K562 (cell line): Measurements from ENCODE around the gene FOXO3. TPM values are rescaled to one million over a fixed set of nuclear protein-coding genes. Genes with fewer than 3 reads are reported as not detected.

Experiments
- ARID2 ChIP-seq: fragments of 450-650 bp; IDR thresholded peaks from 2 replicates; pipeline ENCODE4 v1.6.1; 2017; ENCODE audit warnings: antibody characterized with exemption, mild to moderate bottlenecking
- ATF7 ChIP-seq: fragments of 450-650 bp; IDR thresholded peaks from 2 replicates; pipeline ENCODE4 v1.7.1; 2014; ENCODE audit warnings: mild to moderate bottlenecking, moderate library complexity
- BCL6 ChIP-seq: fragments of 250-450 bp; sonication (Bioruptor Pico); IDR thresholded peaks from 2 replicates; pipeline ENCODE4 v1.4.0; 2020
- CBFA2T2 ChIP-seq: fragments of 450-650 bp; conservative IDR thresholded peaks from 2 replicates; pipeline ENCODE4 v1.6.1; 2017; ENCODE audit warnings: mild to moderate bottlenecking
- CC2D1A ChIP-seq: fragments of 450-650 bp; IDR thresholded peaks from 2 replicates; pipeline ENCODE4 v1.6.1; 2017; ENCODE audit warnings: mild to moderate bottlenecking
- EP400 ChIP-seq: fragments of 450-650 bp; IDR thresholded peaks from 2 replicates; pipeline ENCODE4 v1.6.1; 2017; ENCODE audit warnings: antibody characterized with exemption, mild to moderate bottlenecking, moderate library complexity
- FOXJ2 ChIP-seq: fragments of 200-800 bp; sonication (Bioruptor generic); IDR thresholded peaks from 2 replicates; pipeline ENCODE4 v1.6.1; 2016; ENCODE audit warnings: missing genetic modification characterization, missing compliant biosample characterization
- MAZ ChIP-seq, 2 experiments: fragments of 450-650 bp in 1 of 2; sonication (generic) in 1 of 2; formaldehyde crosslinking; IDR thresholded peaks in 1 of 2; conservative IDR thresholded peaks in 1 of 2; 2 replicates each; pipeline versions ENCODE4 v1.4.0 to v1.5.0; 2020; ENCODE audit warnings: mild to moderate bottlenecking in 1 of 2, missing genetic modification reagents in 1 of 2
- MLLT1 ChIP-seq, 2 experiments: fragments of 450-650 bp; IDR thresholded peaks; 2 replicates each; pipeline ENCODE4 v1.6.1; 2016
- MTA2 ChIP-seq: fragments of 450-650 bp; IDR thresholded peaks from 2 replicates; pipeline ENCODE4 v1.6.1; 2016; ENCODE audit warnings: low read depth
- NBN ChIP-seq: fragments of 450-650 bp; IDR thresholded peaks from 2 replicates; pipeline ENCODE4 v1.6.1; 2016; ENCODE audit warnings: low read depth, mild to moderate bottlenecking
- NCOR1 ChIP-seq: fragments of 450-650 bp; IDR thresholded peaks from 2 replicates; pipeline ENCODE4 v1.6.1; 2016; ENCODE audit warnings: mild to moderate bottlenecking, moderate library complexity
- NFXL1 ChIP-seq: fragments of 450-650 bp; formaldehyde crosslinking; IDR thresholded peaks from 2 replicates; pipeline ENCODE4 v1.4.0; 2021; ENCODE audit warnings: mild to moderate bottlenecking
- PHF20 ChIP-seq: fragments of 450-650 bp; IDR thresholded peaks from 2 replicates; pipeline ENCODE4 v1.6.1; 2018; ENCODE audit not compliant: partially characterized antibody
- POLR2A ChIP-seq: fragments of 450-650 bp; conservative IDR thresholded peaks from 2 replicates; pipeline ENCODE4 v1.6.1; 2016
- PTBP1 ChIP-seq: fragments of 200-400 bp; formaldehyde crosslinking; IDR thresholded peaks from 2 replicates; pipeline ENCODE4 v1.6.1; 2017; ENCODE audit warnings: low read depth, low read length
- PURB ChIP-seq: sonication (generic); formaldehyde crosslinking; IDR thresholded peaks from 2 replicates; pipeline ENCODE4 v1.9.0; 2021; ENCODE audit warnings: low read depth, mild to moderate bottlenecking, missing genetic modification reagents
- RBBP5 ChIP-seq: fragments of 200-600 bp; sonication (generic); IDR thresholded peaks from 2 replicates; pipeline ENCODE4 v1.6.1; 2012; ENCODE audit warnings: borderline replicate concordance, mild to moderate bottlenecking, low read length, control low read depth, inconsistent platforms; ENCODE audit not compliant: insufficient read depth, poor library complexity, severe bottlenecking
- RFX5 ChIP-seq: IDR thresholded peaks from 2 replicates; pipeline ENCODE4 v1.6.1; 2011; ENCODE audit warnings: low read depth, mild to moderate bottlenecking, improper control_type of control experiment, low read length
- SMAD4 ChIP-seq: fragments of 250-450 bp; sonication (Bioruptor Pico); conservative IDR thresholded peaks from 2 replicates; pipeline ENCODE4 v1.8.0; 2021; ENCODE audit warnings: inconsistent platforms, mild to moderate bottlenecking, moderate library complexity
- SRSF1 ChIP-seq: fragments of 200-400 bp; formaldehyde crosslinking; IDR thresholded peaks from 2 replicates; pipeline ENCODE4 v1.6.1; 2017; ENCODE audit warnings: mild to moderate bottlenecking, low read depth, low read length, moderate library complexity
- ZEB2 ChIP-seq: fragments of 450-650 bp; IDR thresholded peaks from 2 replicates; pipeline ENCODE4 v1.6.1; 2016
- ZFX ChIP-seq: sonication (generic); formaldehyde crosslinking; IDR thresholded peaks from 2 replicates; pipeline ENCODE4 v1.8.0; 2022; ENCODE audit warnings: mild to moderate bottlenecking, missing genetic modification reagents, moderate library complexity
- ZKSCAN8 ChIP-seq: fragments of 200-800 bp; sonication (Bioruptor generic); IDR thresholded peaks from 2 replicates; pipeline ENCODE4 v1.6.1; 2016; ENCODE audit warnings: missing genetic modification characterization, missing compliant biosample characterization
- polyA plus RNA-seq, 8 experiments: library from polyadenylated mRNA; depleted of rRNA in 4 of 8; stranded (reverse) in 5 of 8; unstranded in 3 of 8; fragments of >200 nt; fragmentation: Nextera tagmentation in 2 of 8; fragmentation: Illumina TruSeq in 1 of 8; extraction: Ambion mirVana in 2 of 8; extraction: Trizol in 1 of 8; gene quantifications; 2 replicates each; pipeline versions ENCODE4 v1.2.1 to v1.2.3, GENCODE V29; 2011 to 2014; ENCODE audit warnings: inconsistent platforms in 1 of 8, missing spikeins in 1 of 8
- total RNA-seq, 7 experiments: library from RNA; depleted of rRNA in 6 of 7; stranded (reverse); fragments of >200 nt in 6 of 7; fragmentation: Illumina TruSeq in 2 of 7; extraction: Trizol in 2 of 7; gene quantifications; 2 replicates each; pipeline versions ENCODE4 v1.2.1 to v1.2.3, GENCODE V29; 2011 to 2021; ENCODE audit warnings: low replicate concordance in 1 of 7
- TF ChIP-seq, protein P1 (sequence below), 2 experiments: fragments of 200-800 bp in 1 of 2; sonication (Bioruptor generic) in 1 of 2; sonication (generic) in 1 of 2; formaldehyde crosslinking in 1 of 2; IDR thresholded peaks in 1 of 2; conservative IDR thresholded peaks in 1 of 2; 2 replicates each; pipeline versions ENCODE4 v1.5.0 to v1.6.1; 2016 to 2020; ENCODE audit warnings: missing compliant biosample characterization in 1 of 2, missing genetic modification characterization in 1 of 2, missing genetic modification reagents in 1 of 2
- TF ChIP-seq, protein P2 (sequence below), 2 experiments: IDR thresholded peaks in 1 of 2; conservative IDR thresholded peaks in 1 of 2; 2 replicates each; pipeline ENCODE4 v1.6.1; 2016; ENCODE audit warnings: low read depth in 2 of 2, mild to moderate bottlenecking in 1 of 2, missing compliant biosample characterization in 1 of 2, missing genetic modification characterization in 1 of 2, moderate library complexity in 1 of 2

The FOXO3 gene
- total and polyA plus RNA-seq, 9 of the 15 experiments (the other 6 are each of a cell fraction or from before 2014, with no cell fraction given), result 3.0 to 14.6 (median 6.0) TPM

DNA sequence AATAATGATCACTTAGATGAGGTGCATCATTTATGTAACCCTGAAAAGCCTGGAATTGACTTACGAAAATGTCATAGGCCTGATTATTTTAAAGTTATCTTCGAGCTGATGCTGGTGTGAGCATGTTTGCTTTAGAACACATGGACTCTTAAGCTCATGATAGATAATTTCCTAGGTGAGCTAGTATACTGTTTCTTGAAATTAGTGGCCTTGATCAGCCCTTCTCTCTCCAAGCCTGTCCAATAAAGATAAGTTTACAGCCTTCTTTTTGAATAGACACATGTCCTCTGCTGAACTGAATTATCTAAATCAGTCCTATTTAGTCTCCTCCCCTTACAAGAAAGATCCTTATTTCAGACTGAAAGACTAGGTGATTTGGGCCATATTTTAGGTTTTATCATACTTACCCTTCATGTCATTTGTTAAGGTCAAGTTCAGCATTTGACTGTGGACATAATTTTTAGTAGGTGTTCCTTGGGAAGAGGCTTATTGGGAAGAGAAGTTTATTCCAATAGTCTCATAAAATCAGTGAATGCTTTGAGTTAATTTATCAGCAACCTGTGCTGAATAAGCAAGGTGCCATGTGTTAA, 15.3 kb downstream of the FOXO3 start (continued):
- no peak for TF ChIP-seq MLLT1 (IDR thresholded peaks at IDR 0.05)
- TF ChIP-seq MTA2, result peak; percentile 81
- 0 out of 2 replicates have a peak, but pooled peaks have one; percentile 75 for TF ChIP-seq ZEB2
- no peak for TF ChIP-seq RFX5
- peak; percentile 32; the same call in 1 of the 2 replicates for TF ChIP-seq NBN
- TF ChIP-seq CC2D1A, result peak; percentile 37; the same call in 1 of the 2 replicates
- TF ChIP-seq NFXL1 (CRISPR knock-in tag), result no peak
- peak; percentile 8 for TF ChIP-seq RBBP5
- TF ChIP-seq PURB (CRISPR knock-in tag), result no peak
- TF ChIP-seq SRSF1, result no peak
- TF ChIP-seq PTBP1, result no peak
- no peak for TF ChIP-seq ARID2
- TF ChIP-seq ZFX, result peak; percentile 58
- peak; percentile 17 for TF ChIP-seq PHF20
- peak; percentile 68; the same call in 1 of the 2 replicates for TF ChIP-seq FOXJ2 (tag)
- peak; percentile 90 for TF ChIP-seq NCOR1
- TF ChIP-seq, protein P1, sequence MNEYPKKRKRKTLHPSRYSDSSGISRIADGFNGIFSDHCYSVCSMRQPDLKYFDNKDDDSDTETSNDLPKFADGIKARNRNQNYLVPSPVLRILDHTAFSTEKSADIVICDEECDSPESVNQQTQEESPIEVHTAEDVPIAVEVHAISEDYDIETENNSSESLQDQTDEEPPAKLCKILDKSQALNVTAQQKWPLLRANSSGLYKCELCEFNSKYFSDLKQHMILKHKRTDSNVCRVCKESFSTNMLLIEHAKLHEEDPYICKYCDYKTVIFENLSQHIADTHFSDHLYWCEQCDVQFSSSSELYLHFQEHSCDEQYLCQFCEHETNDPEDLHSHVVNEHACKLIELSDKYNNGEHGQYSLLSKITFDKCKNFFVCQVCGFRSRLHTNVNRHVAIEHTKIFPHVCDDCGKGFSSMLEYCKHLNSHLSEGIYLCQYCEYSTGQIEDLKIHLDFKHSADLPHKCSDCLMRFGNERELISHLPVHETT (CRISPR knock-in tag; conservative IDR thresholded peaks at IDR 0.05 in 1 of 2, IDR thresholded peaks at IDR 0.05 in 1 of 2), result no peak
- no peak for TF ChIP-seq EP400
- 0 out of 2 replicates have a peak, but pooled peaks have one; percentile 53 for TF ChIP-seq ZKSCAN8 (CRISPR knock-in tag)
- TF ChIP-seq MAZ (CRISPR knock-in tag; conservative IDR thresholded peaks at IDR 0.05 in 1 of 2, IDR thresholded peaks at IDR 0.05 in 1 of 2), result no peak
- peak; percentile 53 for TF ChIP-seq ATF7
- no peak for TF ChIP-seq POLR2A
- peak; percentile 91 for TF ChIP-seq CBFA2T2
- TF ChIP-seq, protein P2, sequence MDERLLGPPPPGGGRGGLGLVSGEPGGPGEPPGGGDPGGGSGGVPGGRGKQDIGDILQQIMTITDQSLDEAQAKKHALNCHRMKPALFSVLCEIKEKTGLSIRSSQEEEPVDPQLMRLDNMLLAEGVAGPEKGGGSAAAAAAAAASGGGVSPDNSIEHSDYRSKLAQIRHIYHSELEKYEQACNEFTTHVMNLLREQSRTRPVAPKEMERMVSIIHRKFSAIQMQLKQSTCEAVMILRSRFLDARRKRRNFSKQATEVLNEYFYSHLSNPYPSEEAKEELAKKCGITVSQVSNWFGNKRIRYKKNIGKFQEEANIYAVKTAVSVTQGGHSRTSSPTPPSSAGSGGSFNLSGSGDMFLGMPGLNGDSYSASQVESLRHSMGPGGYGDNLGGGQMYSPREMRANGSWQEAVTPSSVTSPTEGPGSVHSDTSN (CRISPR knock-in tag; IDR thresholded peaks at IDR 0.05; ENCODE audit: low read depth), result no peak
- TF ChIP-seq, protein P2 (tag; conservative IDR thresholded peaks at IDR 0.05; ENCODE audit: low read depth), result peak; percentile 57
- TF ChIP-seq BCL6, result no peak
- TF ChIP-seq SMAD4 (CRISPR knock-in tag), result peak; percentile 88
